BLaER1 (cell line): ENCODE measurements around the gene WNT8B.

Experiments used
- H3K27ac ChIP-seq: shearing (Covaris generic); formaldehyde crosslinking; 2 replicates; pipeline ENCODE4 v1.8.1; 2022
- H3K27me3 ChIP-seq: shearing (Covaris generic); formaldehyde crosslinking; 2 replicates; pipeline ENCODE4 v1.8.1; 2022
- H3K36me3 ChIP-seq: shearing (Covaris generic); formaldehyde crosslinking; 2 replicates; pipeline ENCODE4 v1.8.1; 2022
- H3K4me1 ChIP-seq: shearing (Covaris generic); formaldehyde crosslinking; 2 replicates; pipeline ENCODE4 v1.8.1; 2022
- H3K4me2 ChIP-seq: shearing (Covaris generic); formaldehyde crosslinking; 2 replicates; pipeline ENCODE4 v1.8.1; 2022
- H3K4me3 ChIP-seq: shearing (Covaris generic); formaldehyde crosslinking; 2 replicates; pipeline ENCODE4 v1.8.1; 2022
- H3K9ac ChIP-seq: shearing (Covaris generic); formaldehyde crosslinking; 2 replicates; pipeline ENCODE4 v1.8.1; 2022
- H3K9me3 ChIP-seq: shearing (Covaris generic); formaldehyde crosslinking; 2 replicates; pipeline ENCODE4 v1.8.1; 2022
- H4K20me1 ChIP-seq: shearing (Covaris generic); formaldehyde crosslinking; 2 replicates; pipeline ENCODE4 v1.8.1; 2022
- Cebpa-rat ChIP-seq: shearing (Covaris generic); IDR thresholded peaks from 2 replicates; pipeline ENCODE4 v1.8.1; 2022

Gene WNT8B

GRCh38 chr10:100510533-100511308 is 47.9 kb downstream of the WNT8B start:
- Histone ChIP-seq H4K20me1 (0 out of 2 replicates have a peak, but pooled peaks cover 11% of the 10 kb centered on the region), H3K9me3 (no peaks in the 10 kb centered on the region), H3K4me1 (peaks cover 12% of the 10 kb centered on the region), H3K4me2 (peak overlapping the region; percentile 37), H3K36me3 (peaks cover 82% of the 10 kb centered on the region), H3K27me3 (no peaks in the 10 kb centered on the region), H3K9ac (no peak overlapping the region; the same call in 1 of the 2 replicates), H3K4me3 (no peak overlapping the region), H3K27ac (no peak overlapping the region)
- no peak for TF ChIP-seq Cebpa-rat

GRCh38 chr10:100515612-100516011 is 52.8 kb downstream of the WNT8B start:
- Histone ChIP-seq H3K9ac (no peak overlapping the region), H3K27ac (no peak overlapping the region), H3K4me1 (peaks cover 8% of the 10 kb centered on the region), H3K4me2 (no peak overlapping the region), H3K36me3 (peaks cover 66% of the 10 kb centered on the region), H3K4me3 (no peak overlapping the region), H4K20me1 (0 out of 2 replicates have a peak, but pooled peaks cover 5% of the 10 kb centered on the region), H3K9me3 (no peaks in the 10 kb centered on the region), H3K27me3 (no peaks in the 10 kb centered on the region)
- no peak for TF ChIP-seq Cebpa-rat

GRCh38 chr10:100516847-100517246 is 54.0 kb downstream of the WNT8B start:
- H3K9ac ChIP-seq = no peak overlapping the region
- no peaks in the 10 kb centered on the region for H3K9me3 ChIP-seq
- no peak overlapping the region for H3K4me3 ChIP-seq
- no peak overlapping the region for H3K4me2 ChIP-seq
- H3K36me3 ChIP-seq = peaks cover 69% of the 10 kb centered on the region
- peaks cover 4% of the 10 kb centered on the region; the same call in 1 of the 2 replicates for H4K20me1 ChIP-seq
- H3K27ac ChIP-seq = no peak overlapping the region
- H3K27me3 ChIP-seq = no peaks in the 10 kb centered on the region
- no peaks in the 10 kb centered on the region for H3K4me1 ChIP-seq
- TF ChIP-seq Cebpa-rat = no peak

GRCh38 chr10:100518761-100519241 is 56.0 kb downstream of the WNT8B start:
- TF ChIP-seq Cebpa-rat = no peak
- Histone ChIP-seq H3K27me3 (no peaks in the 10 kb centered on the region), H3K4me1 (no peaks in the 10 kb centered on the region), H3K36me3 (peaks cover 73% of the 10 kb centered on the region), H3K4me2 (no peak overlapping the region), H3K27ac (no peak overlapping the region), H3K4me3 (no peak overlapping the region), H4K20me1 (peaks cover 10% of the 10 kb centered on the region; the same call in 1 of the 2 replicates), H3K9ac (no peak overlapping the region), H3K9me3 (no peaks in the 10 kb centered on the region)

GRCh38 chr10:100519311-100520051 is 56.7 kb downstream of the WNT8B start, which contains the start of gene SEC31B:
Gene SEC31B, minus strand, starts transcription at chr10:100519861. Its CDS starts 2,909 bp downstream, at chr10:100516952.
- Histone ChIP-seq H3K27ac (no peak within 1 kb of the TSS), H4K20me1 (peaks cover 17% of the 10 kb centered on the region; the same call in 1 of the 2 replicates), H3K27me3 (no peaks in the 10 kb centered on the region), H3K4me2 (no peak within 1 kb of the TSS), H3K4me3 (no peak within 1 kb of the TSS), H3K9me3 (no peaks in the 10 kb centered on the region), H3K36me3 (peaks cover 73% of the 10 kb centered on the region), H3K4me1 (no peaks in the 10 kb centered on the region), H3K9ac (no peak within 1 kb of the TSS)
- no peak for TF ChIP-seq Cebpa-rat

GRCh38 chr10:100520811-100521210 is 58.0 kb downstream of the WNT8B start:
- Histone ChIP-seq H3K4me1 (no peaks in the 10 kb centered on the region), H3K27ac (no peak overlapping the region), H3K36me3 (peaks cover 73% of the 10 kb centered on the region), H3K9ac (no peak overlapping the region), H3K27me3 (no peaks in the 10 kb centered on the region), H3K4me2 (no peak overlapping the region), H3K9me3 (no peaks in the 10 kb centered on the region), H3K4me3 (no peak overlapping the region), H4K20me1 (peaks cover 21% of the 10 kb centered on the region; the same call in 1 of the 2 replicates)
- TF ChIP-seq Cebpa-rat = no peak

- no peak overlapping the region for H3K4me3 ChIP-seq
These were observed 59.4 kb downstream of the WNT8B start for GRCh38 chr10:100522107-100522801.

GRCh38 chr10:100522945-100523344 is 60.1 kb downstream of the WNT8B start:
- no peak overlapping the region for H3K9ac ChIP-seq

More at GRCh38 chr10:100522107-100522801, 59.4 kb downstream of the WNT8B start:
- Histone ChIP-seq H3K36me3 (peaks cover 76% of the 10 kb centered on the region), H3K4me1 (0 out of 2 replicates have a peak, but pooled peaks cover under 1% of the 10 kb centered on the region), H3K27me3 (no peaks in the 10 kb centered on the region), H4K20me1 (peaks cover 33% of the 10 kb centered on the region; the same call in 1 of the 2 replicates), H3K9me3 (no peaks in the 10 kb centered on the region), H3K4me2 (no peak overlapping the region), H3K9ac (no peak overlapping the region), H3K27ac (no peak overlapping the region; the same call in 1 of the 2 replicates)
- TF ChIP-seq Cebpa-rat = no peak

GRCh38 chr10:100524206-100524605 is 61.4 kb downstream of the WNT8B start:
- no peak for TF ChIP-seq Cebpa-rat
- peaks cover 46% of the 10 kb centered on the region; the same call in 1 of the 2 replicates for H4K20me1 ChIP-seq
- H3K27me3 ChIP-seq = no peaks in the 10 kb centered on the region
- H3K9me3 ChIP-seq = no peaks in the 10 kb centered on the region
- peaks cover 80% of the 10 kb centered on the region for H3K36me3 ChIP-seq
- H3K4me3 ChIP-seq = no peak overlapping the region
- H3K4me2 ChIP-seq = no peak overlapping the region
- no peak overlapping the region for H3K9ac ChIP-seq
- H3K4me1 ChIP-seq = peaks cover 17% of the 10 kb centered on the region
- no peak overlapping the region for H3K27ac ChIP-seq

More at GRCh38 chr10:100522945-100523344, 60.1 kb downstream of the WNT8B start:
- H4K20me1 ChIP-seq = peaks cover 40% of the 10 kb centered on the region; the same call in 1 of the 2 replicates
- TF ChIP-seq Cebpa-rat = no peak
- H3K27me3 ChIP-seq = no peaks in the 10 kb centered on the region
- peaks cover 7% of the 10 kb centered on the region for H3K4me1 ChIP-seq
- H3K9me3 ChIP-seq = no peaks in the 10 kb centered on the region
- peaks cover 81% of the 10 kb centered on the region for H3K36me3 ChIP-seq
- no peak overlapping the region for H3K4me2 ChIP-seq
- H3K4me3 ChIP-seq = no peak overlapping the region
- H3K27ac ChIP-seq = no peak overlapping the region
